ENCODE results near the gene ABCA2.

Gene ABCA2

GRCh38 chr9:137029058-137029936 is 1.3 kb upstream of the ABCA2 start:
- no peak for DNase-seq (ENCODE audit: low read depth)

- DNase-seq (ENCODE audit: low read depth): no peak
Observed at GRCh38 chr9:137028263-137029057, 423 bp upstream of the ABCA2 start.

DNA sequence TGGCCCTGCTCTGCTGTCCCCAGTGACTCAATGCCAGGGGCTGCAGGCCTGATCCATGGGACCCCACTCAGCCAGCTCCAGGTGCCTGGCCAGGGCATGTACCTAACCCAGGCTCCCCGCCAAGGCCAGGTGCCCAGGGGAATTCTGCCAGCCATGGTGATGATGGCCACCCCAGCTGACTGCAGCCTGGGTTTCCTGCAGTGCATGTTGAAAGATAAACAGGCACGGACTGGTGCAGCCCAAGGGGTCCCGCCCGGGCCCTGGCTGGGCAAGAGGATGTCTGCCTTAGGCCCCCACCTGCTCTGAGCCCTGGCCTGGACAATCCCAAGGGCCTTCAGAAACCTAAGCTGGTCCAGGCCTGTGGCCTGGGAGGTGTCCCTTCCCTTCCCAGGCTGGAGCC is 1.2 kb downstream of the ABCA2 start:
- no peak for DNase-seq (ENCODE audit: low read depth)

- DNase-seq (ENCODE audit: low read depth): no peak
Observed at GRCh38 chr9:137026384-137026783, 1.7 kb downstream of the ABCA2 start.

GRCh38 chr9:137025517-137025966 is 2.5 kb downstream of the ABCA2 start:
- no peak for DNase-seq (ENCODE audit: low read depth)

- no peak for DNase-seq (ENCODE audit: low read depth)
Observed at GRCh38 chr9:137023583-137023991, 4.5 kb downstream of the ABCA2 start.

DNA sequence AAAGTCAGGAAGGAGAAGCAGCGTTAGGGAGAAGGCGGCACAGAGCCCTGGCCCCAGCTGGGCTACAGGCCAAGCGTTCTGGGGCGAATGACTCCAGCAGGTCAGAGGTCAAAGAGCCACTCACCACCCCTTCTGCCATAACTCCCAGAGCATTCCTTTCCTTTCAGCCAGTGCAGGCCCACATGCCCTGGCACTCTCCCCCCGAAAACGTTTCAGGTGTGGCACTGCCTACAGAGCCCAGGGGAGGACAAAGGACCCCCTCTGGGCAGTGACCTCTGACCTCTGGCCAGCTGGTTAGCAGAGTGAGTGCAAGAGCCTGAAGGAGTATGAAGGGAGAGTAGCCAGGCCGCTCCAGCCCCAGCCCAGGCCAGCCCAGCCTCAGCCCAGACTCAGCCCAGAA is 4.9 kb downstream of the ABCA2 start:
- DNase-seq (ENCODE audit: low read depth): no peak

DNA sequence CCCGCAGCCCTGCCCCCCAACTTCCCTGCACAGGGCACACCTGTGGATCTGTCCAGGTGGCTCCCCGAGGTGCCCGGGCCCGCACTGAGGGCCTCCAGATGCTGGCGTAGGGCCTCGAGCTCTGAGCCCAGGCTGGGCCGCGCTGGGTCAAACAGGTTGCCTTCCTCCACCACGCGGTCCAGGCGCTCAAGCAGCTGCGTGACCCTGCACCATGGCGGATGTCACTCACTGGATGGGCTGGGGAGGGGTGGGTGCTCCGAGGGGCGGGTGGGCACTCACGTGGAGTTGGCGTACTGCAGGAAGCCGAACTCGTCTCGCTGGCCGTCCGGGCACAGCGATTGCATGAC is 5.4 kb downstream of the ABCA2 start:
- no peak for DNase-seq (ENCODE audit: low read depth)

- no peak for DNase-seq (ENCODE audit: low read depth)
Observed at GRCh38 chr9:137021979-137022661, 5.9 kb downstream of the ABCA2 start.

- DNase-seq (ENCODE audit: low read depth): no peak
Observed at GRCh38 chr9:137021568-137021978, 6.5 kb downstream of the ABCA2 start.

GRCh38 chr9:137020771-137021567 is 7.1 kb downstream of the ABCA2 start:
- no peak for DNase-seq (ENCODE audit: low read depth)

DNA sequence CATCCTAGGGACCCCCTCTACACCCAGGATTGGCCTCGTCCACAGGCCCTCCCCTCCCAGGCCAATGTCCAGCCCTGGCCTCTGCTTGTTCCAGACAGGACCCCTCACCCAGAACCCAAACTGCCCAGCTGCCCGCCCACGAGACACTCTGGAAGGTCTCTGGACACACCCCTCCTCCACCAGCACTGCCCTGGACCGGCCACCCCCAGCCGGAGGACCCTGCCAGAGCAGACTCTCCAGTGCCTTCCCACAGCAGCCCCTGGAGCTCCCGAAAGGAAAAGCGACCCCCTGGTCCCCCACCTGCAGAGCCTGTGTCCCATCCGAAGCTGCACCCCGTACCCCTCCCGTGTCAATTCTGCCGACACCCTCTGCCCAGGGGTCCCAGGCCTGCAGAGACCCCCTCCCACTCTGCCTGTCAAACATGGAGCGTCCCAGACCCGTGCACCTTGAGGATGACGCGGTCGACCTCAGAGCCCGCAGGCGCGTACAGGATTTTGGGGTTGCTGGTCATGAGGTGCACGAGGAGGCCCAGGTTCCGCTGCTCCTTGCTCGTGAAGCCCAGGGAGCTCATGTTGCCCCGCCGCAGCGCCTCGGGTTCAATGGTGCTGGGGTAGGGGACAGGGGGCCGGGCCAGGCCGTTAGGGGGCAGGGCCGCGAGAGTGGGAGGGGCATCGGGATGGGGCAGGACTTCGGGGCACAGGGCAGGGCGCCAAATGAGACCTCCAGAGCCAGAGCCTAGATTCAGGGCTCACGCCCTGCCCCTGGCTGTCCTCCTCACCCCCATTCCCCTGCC is 8.0 kb downstream of the ABCA2 start:
- no peak for DNase-seq (ENCODE audit: low read depth)

- DNase-seq (ENCODE audit: low read depth): no peak
Observed at GRCh38 chr9:137018761-137019559, 9.1 kb downstream of the ABCA2 start.

DNA sequence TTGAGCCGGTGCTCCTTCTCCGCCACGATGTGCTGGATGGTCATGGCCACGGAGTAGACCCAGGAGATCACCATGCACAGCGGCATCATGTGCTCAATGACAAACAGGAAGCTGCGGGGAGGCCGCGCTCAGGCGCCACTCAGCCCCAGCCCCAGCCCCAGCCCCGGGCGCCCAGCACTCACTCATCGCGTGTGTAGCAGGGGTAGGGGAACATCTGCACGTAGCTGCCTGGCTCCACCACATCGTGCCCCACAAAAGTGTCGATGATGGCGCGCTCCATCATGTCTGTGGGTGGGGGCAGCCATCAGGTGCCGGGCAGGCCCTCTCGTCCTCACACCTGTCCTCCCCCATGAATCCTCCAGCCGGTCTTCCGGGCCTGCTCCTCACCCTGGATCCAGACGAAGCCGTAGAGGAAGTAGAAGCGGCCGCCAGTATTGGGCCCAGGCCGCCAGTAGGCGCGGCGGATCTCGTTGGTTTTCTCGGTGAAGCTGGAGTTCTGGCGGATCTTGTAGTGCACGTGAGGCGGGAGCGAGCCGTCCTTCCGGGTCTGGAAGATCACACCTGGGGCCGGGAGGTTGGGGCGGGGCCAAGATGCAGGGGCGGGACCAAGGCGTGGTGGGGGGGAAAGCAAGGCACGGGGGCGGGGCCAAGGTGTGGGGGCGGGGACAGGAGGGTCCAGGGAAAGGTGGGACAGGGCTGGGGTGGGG is 10.1 kb downstream of the ABCA2 start:
- no peak for DNase-seq (ENCODE audit: low read depth)

GRCh38 chr9:137017071-137017470 is 11.0 kb downstream of the ABCA2 start:
- no peak for DNase-seq (ENCODE audit: low read depth)

DNA sequence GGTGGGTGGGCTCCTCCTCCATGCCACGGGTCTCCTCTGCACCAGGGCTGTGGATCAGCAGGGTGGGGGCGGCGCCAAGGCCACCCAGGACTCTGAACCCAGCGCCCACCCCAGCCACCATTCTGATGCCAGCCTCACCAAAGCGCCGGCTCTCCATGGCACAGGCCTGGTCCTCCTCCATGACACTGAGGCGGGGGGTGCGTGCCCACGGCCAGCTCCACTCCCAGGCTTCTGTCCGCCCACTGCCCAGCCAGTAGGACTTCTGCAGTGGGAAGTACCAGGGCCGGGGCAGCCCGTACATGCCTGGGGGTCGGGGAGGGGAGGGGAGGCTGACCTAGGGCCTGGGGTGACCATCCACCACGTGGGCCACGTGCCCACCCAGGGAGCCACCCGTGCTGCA is 11.6 kb downstream of the ABCA2 start:
- DNase-seq (ENCODE audit: low read depth): no peak

GRCh38 chr9:137015976-137016375 is 12.1 kb downstream of the ABCA2 start:
- DNase-seq (ENCODE audit: low read depth): no peak

GRCh38 chr9:137015540-137015930 is 12.5 kb downstream of the ABCA2 start:
- DNase-seq (ENCODE audit: low read depth): no peak

- DNase-seq (ENCODE audit: low read depth): no peak
Observed at GRCh38 chr9:137014776-137015539, 13.1 kb downstream of the ABCA2 start.
